ENCODE results near the gene NOP9. TPM values are rescaled to one million over a fixed set of nuclear protein-coding genes. Genes with fewer than 3 reads are reported as not detected.

The NOP9 gene
- total and polyA plus RNA-seq, 9 of the 15 experiments (the other 6 are each of a cell fraction or from before 2014, with no cell fraction given), result 1.0 to 27.9 (median 15.1) TPM

DNA sequence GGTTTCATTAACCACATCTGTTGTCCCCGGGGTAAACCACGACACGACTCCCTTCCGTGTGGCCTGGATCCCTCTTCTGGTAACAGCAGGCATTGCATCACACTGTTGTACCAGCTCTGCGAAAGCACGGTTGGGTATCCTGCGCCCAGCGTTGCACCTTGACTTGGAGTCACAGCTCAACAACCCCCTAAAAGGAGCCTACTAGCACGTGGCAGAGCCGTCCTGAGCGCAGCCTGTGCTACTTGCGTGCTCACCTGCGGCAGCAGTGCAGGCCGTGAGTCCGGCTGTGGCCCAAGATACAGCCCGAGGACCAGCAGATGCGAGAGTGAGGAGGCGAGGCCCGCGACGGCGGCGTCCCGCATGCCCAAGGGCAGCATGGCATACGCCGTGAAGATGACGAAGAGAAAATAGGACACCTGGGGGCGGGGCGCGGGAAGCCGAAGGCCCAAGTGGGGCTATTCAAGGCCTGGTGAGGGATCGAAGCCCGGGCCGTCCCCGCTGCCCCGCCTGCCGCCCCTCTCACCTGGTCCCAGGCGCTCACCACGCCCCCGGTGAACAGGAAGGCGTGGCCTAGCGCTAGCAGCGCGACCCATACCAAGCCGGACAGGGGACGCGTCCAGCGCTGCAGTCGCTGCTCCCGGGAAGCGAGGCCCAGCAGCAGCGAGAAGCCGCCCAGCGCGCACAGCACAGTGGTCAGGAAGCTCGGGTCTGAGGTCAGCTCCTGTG lies 32.8 kb downstream of the NOP9 start (continued):
- TF ChIP-seq, protein P1, sequence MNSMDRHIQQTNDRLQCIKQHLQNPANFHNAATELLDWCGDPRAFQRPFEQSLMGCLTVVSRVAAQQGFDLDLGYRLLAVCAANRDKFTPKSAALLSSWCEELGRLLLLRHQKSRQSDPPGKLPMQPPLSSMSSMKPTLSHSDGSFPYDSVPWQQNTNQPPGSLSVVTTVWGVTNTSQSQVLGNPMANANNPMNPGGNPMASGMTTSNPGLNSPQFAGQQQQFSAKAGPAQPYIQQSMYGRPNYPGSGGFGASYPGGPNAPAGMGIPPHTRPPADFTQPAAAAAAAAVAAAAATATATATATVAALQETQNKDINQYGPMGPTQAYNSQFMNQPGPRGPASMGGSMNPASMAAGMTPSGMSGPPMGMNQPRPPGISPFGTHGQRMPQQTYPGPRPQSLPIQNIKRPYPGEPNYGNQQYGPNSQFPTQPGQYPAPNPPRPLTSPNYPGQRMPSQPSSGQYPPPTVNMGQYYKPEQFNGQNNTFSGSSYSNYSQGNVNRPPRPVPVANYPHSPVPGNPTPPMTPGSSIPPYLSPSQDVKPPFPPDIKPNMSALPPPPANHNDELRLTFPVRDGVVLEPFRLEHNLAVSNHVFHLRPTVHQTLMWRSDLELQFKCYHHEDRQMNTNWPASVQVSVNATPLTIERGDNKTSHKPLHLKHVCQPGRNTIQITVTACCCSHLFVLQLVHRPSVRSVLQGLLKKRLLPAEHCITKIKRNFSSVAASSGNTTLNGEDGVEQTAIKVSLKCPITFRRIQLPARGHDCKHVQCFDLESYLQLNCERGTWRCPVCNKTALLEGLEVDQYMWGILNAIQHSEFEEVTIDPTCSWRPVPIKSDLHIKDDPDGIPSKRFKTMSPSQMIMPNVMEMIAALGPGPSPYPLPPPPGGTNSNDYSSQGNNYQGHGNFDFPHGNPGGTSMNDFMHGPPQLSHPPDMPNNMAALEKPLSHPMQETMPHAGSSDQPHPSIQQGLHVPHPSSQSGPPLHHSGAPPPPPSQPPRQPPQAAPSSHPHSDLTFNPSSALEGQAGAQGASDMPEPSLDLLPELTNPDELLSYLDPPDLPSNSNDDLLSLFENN (IDR thresholded peaks at IDR 0.05; ENCODE audit: low read depth in 2 of 2, low read length in 2 of 2), result no peak
- TF ChIP-seq FOXP1 (CRISPR knock-in tag; IDR thresholded peaks at IDR 0.05), result 0 out of 2 replicates have a peak, but pooled peaks have one; percentile 29
- TF ChIP-seq ZNF316 (IDR thresholded peaks at IDR 0.05), result no peak
- TF ChIP-seq, protein P2, sequence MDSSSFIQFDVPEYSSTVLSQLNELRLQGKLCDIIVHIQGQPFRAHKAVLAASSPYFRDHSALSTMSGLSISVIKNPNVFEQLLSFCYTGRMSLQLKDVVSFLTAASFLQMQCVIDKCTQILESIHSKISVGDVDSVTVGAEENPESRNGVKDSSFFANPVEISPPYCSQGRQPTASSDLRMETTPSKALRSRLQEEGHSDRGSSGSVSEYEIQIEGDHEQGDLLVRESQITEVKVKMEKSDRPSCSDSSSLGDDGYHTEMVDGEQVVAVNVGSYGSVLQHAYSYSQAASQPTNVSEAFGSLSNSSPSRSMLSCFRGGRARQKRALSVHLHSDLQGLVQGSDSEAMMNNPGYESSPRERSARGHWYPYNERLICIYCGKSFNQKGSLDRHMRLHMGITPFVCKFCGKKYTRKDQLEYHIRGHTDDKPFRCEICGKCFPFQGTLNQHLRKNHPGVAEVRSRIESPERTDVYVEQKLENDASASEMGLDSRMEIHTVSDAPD (CRISPR knock-in tag; IDR thresholded peaks at IDR 0.05), result no peak
- no peak for TF ChIP-seq MYNN (IDR thresholded peaks at IDR 0.05)
- no peak for TF ChIP-seq MYNN (CRISPR knock-in tag; IDR thresholded peaks at IDR 0.05)
- TF ChIP-seq RBFOX2 (IDR thresholded peaks at IDR 0.05; ENCODE audit: low read depth, low read length), result peak; percentile 71
- 0 out of 2 replicates have a peak, but pooled peaks have one; percentile 41 for TF ChIP-seq ZNF224 (CRISPR knock-in tag; IDR thresholded peaks at IDR 0.05)
- TF ChIP-seq, protein P3, sequence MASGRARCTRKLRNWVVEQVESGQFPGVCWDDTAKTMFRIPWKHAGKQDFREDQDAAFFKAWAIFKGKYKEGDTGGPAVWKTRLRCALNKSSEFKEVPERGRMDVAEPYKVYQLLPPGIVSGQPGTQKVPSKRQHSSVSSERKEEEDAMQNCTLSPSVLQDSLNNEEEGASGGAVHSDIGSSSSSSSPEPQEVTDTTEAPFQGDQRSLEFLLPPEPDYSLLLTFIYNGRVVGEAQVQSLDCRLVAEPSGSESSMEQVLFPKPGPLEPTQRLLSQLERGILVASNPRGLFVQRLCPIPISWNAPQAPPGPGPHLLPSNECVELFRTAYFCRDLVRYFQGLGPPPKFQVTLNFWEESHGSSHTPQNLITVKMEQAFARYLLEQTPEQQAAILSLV (tag; IDR thresholded peaks at IDR 0.05), result no peak
- TF ChIP-seq, protein P4, sequence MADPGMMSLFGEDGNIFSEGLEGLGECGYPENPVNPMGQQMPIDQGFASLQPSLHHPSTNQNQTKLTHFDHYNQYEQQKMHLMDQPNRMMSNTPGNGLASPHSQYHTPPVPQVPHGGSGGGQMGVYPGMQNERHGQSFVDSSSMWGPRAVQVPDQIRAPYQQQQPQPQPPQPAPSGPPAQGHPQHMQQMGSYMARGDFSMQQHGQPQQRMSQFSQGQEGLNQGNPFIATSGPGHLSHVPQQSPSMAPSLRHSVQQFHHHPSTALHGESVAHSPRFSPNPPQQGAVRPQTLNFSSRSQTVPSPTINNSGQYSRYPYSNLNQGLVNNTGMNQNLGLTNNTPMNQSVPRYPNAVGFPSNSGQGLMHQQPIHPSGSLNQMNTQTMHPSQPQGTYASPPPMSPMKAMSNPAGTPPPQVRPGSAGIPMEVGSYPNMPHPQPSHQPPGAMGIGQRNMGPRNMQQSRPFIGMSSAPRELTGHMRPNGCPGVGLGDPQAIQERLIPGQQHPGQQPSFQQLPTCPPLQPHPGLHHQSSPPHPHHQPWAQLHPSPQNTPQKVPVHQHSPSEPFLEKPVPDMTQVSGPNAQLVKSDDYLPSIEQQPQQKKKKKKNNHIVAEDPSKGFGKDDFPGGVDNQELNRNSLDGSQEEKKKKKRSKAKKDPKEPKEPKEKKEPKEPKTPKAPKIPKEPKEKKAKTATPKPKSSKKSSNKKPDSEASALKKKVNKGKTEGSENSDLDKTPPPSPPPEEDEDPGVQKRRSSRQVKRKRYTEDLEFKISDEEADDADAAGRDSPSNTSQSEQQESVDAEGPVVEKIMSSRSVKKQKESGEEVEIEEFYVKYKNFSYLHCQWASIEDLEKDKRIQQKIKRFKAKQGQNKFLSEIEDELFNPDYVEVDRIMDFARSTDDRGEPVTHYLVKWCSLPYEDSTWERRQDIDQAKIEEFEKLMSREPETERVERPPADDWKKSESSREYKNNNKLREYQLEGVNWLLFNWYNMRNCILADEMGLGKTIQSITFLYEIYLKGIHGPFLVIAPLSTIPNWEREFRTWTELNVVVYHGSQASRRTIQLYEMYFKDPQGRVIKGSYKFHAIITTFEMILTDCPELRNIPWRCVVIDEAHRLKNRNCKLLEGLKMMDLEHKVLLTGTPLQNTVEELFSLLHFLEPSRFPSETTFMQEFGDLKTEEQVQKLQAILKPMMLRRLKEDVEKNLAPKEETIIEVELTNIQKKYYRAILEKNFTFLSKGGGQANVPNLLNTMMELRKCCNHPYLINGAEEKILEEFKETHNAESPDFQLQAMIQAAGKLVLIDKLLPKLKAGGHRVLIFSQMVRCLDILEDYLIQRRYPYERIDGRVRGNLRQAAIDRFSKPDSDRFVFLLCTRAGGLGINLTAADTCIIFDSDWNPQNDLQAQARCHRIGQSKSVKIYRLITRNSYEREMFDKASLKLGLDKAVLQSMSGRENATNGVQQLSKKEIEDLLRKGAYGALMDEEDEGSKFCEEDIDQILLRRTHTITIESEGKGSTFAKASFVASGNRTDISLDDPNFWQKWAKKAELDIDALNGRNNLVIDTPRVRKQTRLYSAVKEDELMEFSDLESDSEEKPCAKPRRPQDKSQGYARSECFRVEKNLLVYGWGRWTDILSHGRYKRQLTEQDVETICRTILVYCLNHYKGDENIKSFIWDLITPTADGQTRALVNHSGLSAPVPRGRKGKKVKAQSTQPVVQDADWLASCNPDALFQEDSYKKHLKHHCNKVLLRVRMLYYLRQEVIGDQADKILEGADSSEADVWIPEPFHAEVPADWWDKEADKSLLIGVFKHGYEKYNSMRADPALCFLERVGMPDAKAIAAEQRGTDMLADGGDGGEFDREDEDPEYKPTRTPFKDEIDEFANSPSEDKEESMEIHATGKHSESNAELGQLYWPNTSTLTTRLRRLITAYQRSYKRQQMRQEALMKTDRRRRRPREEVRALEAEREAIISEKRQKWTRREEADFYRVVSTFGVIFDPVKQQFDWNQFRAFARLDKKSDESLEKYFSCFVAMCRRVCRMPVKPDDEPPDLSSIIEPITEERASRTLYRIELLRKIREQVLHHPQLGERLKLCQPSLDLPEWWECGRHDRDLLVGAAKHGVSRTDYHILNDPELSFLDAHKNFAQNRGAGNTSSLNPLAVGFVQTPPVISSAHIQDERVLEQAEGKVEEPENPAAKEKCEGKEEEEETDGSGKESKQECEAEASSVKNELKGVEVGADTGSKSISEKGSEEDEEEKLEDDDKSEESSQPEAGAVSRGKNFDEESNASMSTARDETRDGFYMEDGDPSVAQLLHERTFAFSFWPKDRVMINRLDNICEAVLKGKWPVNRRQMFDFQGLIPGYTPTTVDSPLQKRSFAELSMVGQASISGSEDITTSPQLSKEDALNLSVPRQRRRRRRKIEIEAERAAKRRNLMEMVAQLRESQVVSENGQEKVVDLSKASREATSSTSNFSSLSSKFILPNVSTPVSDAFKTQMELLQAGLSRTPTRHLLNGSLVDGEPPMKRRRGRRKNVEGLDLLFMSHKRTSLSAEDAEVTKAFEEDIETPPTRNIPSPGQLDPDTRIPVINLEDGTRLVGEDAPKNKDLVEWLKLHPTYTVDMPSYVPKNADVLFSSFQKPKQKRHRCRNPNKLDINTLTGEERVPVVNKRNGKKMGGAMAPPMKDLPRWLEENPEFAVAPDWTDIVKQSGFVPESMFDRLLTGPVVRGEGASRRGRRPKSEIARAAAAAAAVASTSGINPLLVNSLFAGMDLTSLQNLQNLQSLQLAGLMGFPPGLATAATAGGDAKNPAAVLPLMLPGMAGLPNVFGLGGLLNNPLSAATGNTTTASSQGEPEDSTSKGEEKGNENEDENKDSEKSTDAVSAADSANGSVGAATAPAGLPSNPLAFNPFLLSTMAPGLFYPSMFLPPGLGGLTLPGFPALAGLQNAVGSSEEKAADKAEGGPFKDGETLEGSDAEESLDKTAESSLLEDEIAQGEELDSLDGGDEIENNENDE (IDR thresholded peaks at IDR 0.05; ENCODE audit: low read depth, low read length), result no peak
